Measurements from ENCODE around the gene NLRP7. TPM values are rescaled to one million over a fixed set of nuclear protein-coding genes. Genes with fewer than 3 reads are reported as not detected.
"Not testable (repeated sequence)": the region's sequence is repeated elsewhere in the genome, so short reads cannot be mapped to it uniquely, and the experiment has no call there.

The NLRP7 gene
- polyA plus RNA-seq, 1 donor = not detected

DNA sequence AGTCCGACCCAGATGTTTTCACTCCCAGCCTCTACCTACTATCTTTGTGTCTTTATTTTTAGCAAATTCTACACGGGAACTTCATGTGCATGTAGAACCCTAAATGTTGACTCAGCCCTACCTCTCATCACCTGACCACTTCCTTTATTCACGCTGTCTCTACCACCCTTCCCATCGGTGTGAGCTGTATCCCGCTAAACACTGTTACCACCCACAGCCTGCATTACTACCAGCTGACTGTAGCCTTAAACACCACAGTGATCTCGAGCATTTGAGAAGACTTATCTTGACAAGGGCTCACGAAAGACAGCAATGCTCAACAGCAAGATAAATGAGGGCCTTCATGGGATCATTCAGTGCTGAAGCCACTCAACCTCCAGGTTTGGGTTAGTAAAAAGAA is 26.2 kb downstream of the NLRP7 start:
- H3K4me3 ChIP-seq (ENCODE audit: low read length) = no peak overlapping the region
- no peak overlapping the region for H3K27ac ChIP-seq (ENCODE audit: low read length)
- no peaks in the 10 kb centered on the region for H3K27me3 ChIP-seq (ENCODE audit: control insufficient read depth, insufficient read depth, low read length)
- H3K36me3 ChIP-seq (ENCODE audit: control insufficient read depth, insufficient read depth, low read length) = no peaks in the 10 kb centered on the region
- H3K9me3 ChIP-seq (ENCODE audit: control insufficient read depth, low read depth, low read length) = no peaks in the 10 kb centered on the region
- DNase-seq = no peak
- 80% methylated on average over 1 of the region's 7 CpGs for WGBS (ENCODE audit: insufficient coverage, low lambda C conversion rate)
- no peaks in the 10 kb centered on the region for H3K4me1 ChIP-seq (ENCODE audit: control insufficient read depth, insufficient read depth, low read length)

DNA sequence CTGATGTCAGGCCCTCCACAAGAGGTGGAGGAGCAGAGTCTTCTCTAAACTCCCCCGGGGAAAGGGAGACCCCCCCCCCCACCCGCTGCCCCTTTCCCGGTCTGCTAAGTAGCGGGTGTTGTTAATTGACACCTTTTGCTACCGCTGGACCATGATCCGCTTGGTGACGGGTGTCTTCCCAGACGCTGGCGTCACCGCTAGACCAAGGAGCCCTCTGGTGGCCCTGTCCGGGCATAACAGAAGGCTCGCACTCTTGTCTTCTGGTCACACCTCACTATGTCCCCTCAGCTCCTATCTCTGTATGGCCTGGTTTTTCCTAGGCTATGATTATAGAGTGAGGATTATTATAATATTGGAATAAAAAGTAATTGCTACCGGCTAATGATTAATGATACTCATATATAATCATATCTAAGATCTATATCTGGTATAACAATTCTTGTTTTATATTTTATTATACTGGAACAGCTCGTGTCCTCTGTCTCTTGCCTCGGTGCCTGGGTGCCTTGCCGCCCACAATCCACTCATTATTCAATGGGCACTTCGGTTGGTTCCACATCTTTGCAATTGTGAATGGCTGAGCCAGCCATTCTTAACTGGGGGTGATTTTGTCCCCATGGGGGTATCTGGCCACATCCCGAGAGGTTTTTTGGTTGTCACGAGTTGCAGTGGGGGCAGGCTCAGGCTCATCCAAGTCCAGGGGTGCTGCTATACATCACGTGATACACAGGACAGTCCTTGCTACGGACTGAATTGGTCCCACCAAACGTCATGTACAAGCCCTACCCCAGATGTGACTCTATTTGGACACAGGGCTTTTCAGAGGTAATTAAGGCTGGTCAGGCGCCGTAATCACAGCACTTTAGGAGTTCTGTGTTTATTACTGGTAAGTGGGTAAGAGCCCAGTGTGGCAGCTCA is 27.4 kb downstream of the NLRP7 start:
- not testable (repeated sequence) for H3K36me3 ChIP-seq (ENCODE audit: control insufficient read depth, insufficient read depth, low read length); H3K4me3 ChIP-seq (ENCODE audit: low read length); H3K9me3 ChIP-seq (ENCODE audit: control insufficient read depth, low read depth, low read length); H3K4me1 ChIP-seq (ENCODE audit: control insufficient read depth, insufficient read depth, low read length); H3K27ac ChIP-seq (ENCODE audit: low read length); DNase-seq; H3K27me3 ChIP-seq (ENCODE audit: control insufficient read depth, insufficient read depth, low read length)
- WGBS (ENCODE audit: insufficient coverage, low lambda C conversion rate) = no CpG with 5 or more reads among the region's 24 CpGs

DNA sequence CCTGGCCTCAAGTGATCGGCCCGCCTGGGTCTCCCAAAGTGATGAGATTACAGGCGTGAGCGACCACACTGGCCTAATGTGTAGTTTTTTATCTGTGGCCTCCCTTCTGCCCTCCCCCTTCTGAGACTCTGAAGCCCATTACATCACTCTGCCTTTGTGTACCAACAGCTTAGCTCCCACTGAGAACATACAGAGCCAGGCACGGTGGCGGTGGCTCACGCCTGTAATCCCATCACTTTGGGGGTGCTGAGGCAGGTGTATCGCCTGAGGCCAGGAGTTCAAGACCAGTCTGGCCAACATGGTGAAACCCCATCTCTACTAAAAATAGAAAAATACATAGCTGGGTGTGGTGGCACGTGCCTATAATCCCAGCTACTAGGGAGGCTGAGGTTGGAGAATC is 28.8 kb downstream of the NLRP7 start:
- H3K9me3 ChIP-seq (ENCODE audit: control insufficient read depth, low read depth, low read length) = no peaks in the 10 kb centered on the region
- no CpG with 5 or more reads among the region's 9 CpGs for WGBS (ENCODE audit: insufficient coverage, low lambda C conversion rate)
- H3K4me3 ChIP-seq (ENCODE audit: low read length) = no peak overlapping the region
- H3K27ac ChIP-seq (ENCODE audit: low read length) = no peak overlapping the region
- no peaks in the 10 kb centered on the region for H3K4me1 ChIP-seq (ENCODE audit: control insufficient read depth, insufficient read depth, low read length)
- H3K27me3 ChIP-seq (ENCODE audit: control insufficient read depth, insufficient read depth, low read length) = no peaks in the 10 kb centered on the region
- no peak for DNase-seq
- H3K36me3 ChIP-seq (ENCODE audit: control insufficient read depth, insufficient read depth, low read length) = no peaks in the 10 kb centered on the region

DNA sequence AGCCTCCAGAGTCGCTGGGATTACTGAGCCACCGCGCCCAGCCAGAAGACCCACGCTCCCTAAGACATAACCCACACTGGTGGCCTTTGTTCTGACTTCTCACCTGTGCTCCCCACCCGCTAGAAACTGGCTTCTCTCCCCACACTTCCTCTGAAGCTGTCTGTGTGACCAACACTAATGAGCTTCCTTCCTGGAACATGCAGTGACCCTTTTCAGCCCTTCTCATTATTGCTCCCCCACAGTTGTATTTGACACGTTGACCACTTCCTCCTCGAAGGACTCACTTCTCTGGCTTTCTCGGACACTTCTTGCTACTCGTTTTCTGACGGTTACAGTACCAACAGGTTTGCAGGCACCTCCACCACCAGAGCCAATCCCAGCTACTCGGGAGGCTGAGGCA is 30.5 kb downstream of the NLRP7 start:
- no peak overlapping the region for H3K27ac ChIP-seq (ENCODE audit: low read length)
- H3K4me3 ChIP-seq (ENCODE audit: low read length) = no peak overlapping the region
- WGBS (ENCODE audit: insufficient coverage, low lambda C conversion rate) = 90% methylated on average over 5 of the region's 11 CpGs
- no peaks in the 10 kb centered on the region for H3K27me3 ChIP-seq (ENCODE audit: control insufficient read depth, insufficient read depth, low read length)
- no peaks in the 10 kb centered on the region for H3K36me3 ChIP-seq (ENCODE audit: control insufficient read depth, insufficient read depth, low read length)
- H3K9me3 ChIP-seq (ENCODE audit: control insufficient read depth, low read depth, low read length) = no peaks in the 10 kb centered on the region
- DNase-seq = no peak
- H3K4me1 ChIP-seq (ENCODE audit: control insufficient read depth, insufficient read depth, low read length) = no peaks in the 10 kb centered on the region

DNA sequence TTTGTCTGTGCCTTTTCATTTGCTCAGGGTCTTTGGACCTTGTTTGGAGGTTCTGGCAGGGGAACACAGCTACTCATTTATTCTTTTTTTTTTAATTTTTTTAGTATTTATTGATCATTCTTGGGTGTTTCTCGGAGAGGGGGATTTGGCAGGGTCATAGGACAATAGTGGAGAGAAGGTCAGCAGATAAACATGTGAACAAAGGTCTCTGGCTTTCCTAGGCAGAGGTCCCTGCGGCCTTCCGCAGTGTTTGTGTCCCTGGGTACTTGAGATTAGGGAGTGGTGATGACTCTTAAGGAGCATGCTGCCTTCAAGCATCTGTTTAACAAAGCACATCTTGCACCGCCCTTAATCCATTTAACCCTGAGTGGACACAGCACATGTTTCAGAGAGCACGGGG is 39.4 kb downstream of the NLRP7 start:
- H3K9me3 ChIP-seq (ENCODE audit: control insufficient read depth, low read depth, low read length); DNase-seq; H3K4me1 ChIP-seq (ENCODE audit: control insufficient read depth, insufficient read depth, low read length); H3K27ac ChIP-seq (ENCODE audit: low read length); H3K36me3 ChIP-seq (ENCODE audit: control insufficient read depth, insufficient read depth, low read length); H3K27me3 ChIP-seq (ENCODE audit: control insufficient read depth, insufficient read depth, low read length); H3K4me3 ChIP-seq (ENCODE audit: low read length): not testable (repeated sequence)
- WGBS (ENCODE audit: insufficient coverage, low lambda C conversion rate) = no CpG with 5 or more reads among the region's 5 CpGs

DNA sequence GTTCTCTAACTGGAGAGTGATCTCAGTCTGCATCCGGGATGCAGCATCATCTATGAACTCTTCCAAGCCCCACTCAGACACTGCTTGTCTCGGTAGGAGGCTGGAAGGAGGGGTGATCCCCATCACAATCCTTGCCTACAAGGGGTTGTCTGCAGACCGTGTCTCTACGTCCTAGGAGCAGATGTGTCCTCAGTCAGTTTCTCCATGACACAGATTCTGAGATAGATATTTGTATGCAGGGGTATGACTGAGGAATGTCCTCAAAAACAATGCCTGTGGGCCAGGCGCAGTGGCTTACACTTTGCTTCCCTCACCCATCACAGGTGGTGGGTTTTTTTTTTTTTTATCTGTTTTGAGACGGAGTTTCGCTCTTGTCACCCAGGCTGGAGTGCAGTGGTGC is 40.5 kb downstream of the NLRP7 start:
- Histone ChIP-seq H3K36me3 (ENCODE audit: control insufficient read depth, insufficient read depth, low read length) (no peaks in the 10 kb centered on the region), H3K27ac (ENCODE audit: low read length) (no peak overlapping the region), H3K27me3 (ENCODE audit: control insufficient read depth, insufficient read depth, low read length) (no peaks in the 10 kb centered on the region), H3K4me3 (ENCODE audit: low read length) (no peak overlapping the region), H3K9me3 (ENCODE audit: control insufficient read depth, low read depth, low read length) (no peaks in the 10 kb centered on the region), H3K4me1 (ENCODE audit: control insufficient read depth, insufficient read depth, low read length) (no peaks in the 10 kb centered on the region)
- DNase-seq = no peak
- WGBS (ENCODE audit: insufficient coverage, low lambda C conversion rate) = no CpG with 5 or more reads among the region's 7 CpGs

DNA sequence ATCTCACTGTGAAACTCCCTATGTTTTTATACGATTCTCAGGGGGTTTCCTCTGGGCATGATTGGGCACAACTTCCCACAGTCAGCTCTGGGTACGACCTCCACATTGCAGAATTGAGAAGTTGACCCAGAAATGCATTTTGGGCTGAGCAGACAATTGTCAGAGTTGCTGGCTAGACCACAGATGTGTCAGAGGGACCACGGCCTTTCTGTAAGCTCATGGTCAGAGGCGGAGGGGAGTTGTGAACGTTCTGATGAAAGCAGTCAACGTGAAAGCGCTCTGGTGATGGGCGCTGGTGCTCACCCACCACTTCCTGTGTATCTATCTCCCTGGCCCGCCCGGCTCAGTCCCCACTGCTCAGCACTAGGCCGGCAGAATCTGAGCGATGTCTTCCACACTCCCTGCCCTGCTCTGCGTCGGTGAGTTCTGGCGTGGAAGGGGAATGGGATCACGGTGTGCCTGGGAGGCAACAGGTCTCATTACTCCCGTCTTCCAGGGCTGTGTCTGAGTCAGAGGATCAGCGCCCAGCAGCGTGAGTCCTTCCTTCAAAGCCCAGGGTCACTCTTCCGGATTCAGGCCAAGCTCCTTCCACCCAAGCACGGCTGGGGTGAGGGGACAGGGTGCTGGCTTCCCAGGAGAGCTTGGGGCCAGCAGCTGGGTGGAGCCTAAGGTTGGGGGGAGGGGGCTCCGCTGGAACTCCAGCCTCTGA is 41.4 kb downstream of the NLRP7 start, which contains the start of gene NCR1:
TSS of gene NCR1 (plus strand) at position 346 of the 709 bp plus-strand sequence. CDS start at position 386, 40 bp downstream.
- H3K4me3 ChIP-seq (ENCODE audit: low read length) = no peak within 1 kb of the TSS
- H3K4me1 ChIP-seq (ENCODE audit: control insufficient read depth, insufficient read depth, low read length) = no peaks in the 10 kb centered on the region
- no peak within 1 kb of the TSS for H3K27ac ChIP-seq (ENCODE audit: low read length)
- DNase-seq = no peak
- no peaks in the 10 kb centered on the region for H3K36me3 ChIP-seq (ENCODE audit: control insufficient read depth, insufficient read depth, low read length)
- WGBS (ENCODE audit: insufficient coverage, low lambda C conversion rate) = no CpG with 5 or more reads among the region's 22 CpGs
- H3K27me3 ChIP-seq (ENCODE audit: control insufficient read depth, insufficient read depth, low read length) = no peaks in the 10 kb centered on the region
- H3K9me3 ChIP-seq (ENCODE audit: control insufficient read depth, low read depth, low read length) = no peaks in the 10 kb centered on the region

DNA sequence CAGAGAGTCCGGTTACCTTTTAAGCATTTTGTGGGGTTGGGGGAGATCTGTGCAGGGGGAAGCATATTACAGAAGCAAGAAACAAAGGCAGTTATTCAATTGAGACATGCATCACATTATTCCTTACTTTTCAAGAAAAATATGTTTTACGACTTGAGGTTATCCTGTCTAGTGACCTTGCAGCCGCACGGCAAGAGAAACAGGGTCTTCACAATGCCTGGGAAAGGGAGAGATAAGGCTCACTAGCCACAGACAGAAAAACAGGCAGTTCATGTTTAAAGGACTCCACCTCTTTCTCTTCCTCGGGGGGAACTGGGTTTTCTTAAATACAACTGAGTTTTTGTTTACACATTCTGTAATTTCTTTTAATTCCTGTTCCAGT is 41.9 kb downstream of the NLRP7 start:
- H3K4me3 ChIP-seq (ENCODE audit: low read length) = no peak overlapping the region

DNA sequence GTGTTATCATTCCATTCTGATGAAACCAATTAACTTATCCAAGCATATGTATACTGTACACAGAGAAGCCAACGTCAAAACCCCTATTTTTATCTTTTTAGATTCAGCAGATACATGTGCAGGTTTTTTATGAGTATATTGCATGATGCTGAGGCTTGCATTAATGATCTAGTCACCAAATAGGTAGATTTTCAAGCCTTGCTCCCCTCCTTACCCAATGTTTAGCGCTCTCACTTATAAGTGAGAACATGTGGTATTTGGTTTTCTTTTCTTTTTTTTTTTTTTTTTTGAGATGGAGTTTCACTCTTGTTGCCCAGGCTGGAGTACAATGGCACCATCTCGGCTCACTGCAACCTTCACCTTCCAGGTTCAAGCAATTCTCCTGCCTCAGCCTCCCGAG is 43.1 kb downstream of the NLRP7 start:
- DNase-seq; H3K27ac ChIP-seq (ENCODE audit: low read length); H3K4me3 ChIP-seq (ENCODE audit: low read length); H3K4me1 ChIP-seq (ENCODE audit: control insufficient read depth, insufficient read depth, low read length); H3K9me3 ChIP-seq (ENCODE audit: control insufficient read depth, low read depth, low read length); H3K27me3 ChIP-seq (ENCODE audit: control insufficient read depth, insufficient read depth, low read length); H3K36me3 ChIP-seq (ENCODE audit: control insufficient read depth, insufficient read depth, low read length): not testable (repeated sequence)
- WGBS (ENCODE audit: insufficient coverage, low lambda C conversion rate) = no CpG with 5 or more reads among the region's 4 CpGs

More for the DNA sequence above, 41.9 kb downstream of the NLRP7 start:
- Histone ChIP-seq H3K4me1 (ENCODE audit: control insufficient read depth, insufficient read depth, low read length) (no peaks in the 10 kb centered on the region), H3K9me3 (ENCODE audit: control insufficient read depth, low read depth, low read length) (no peaks in the 10 kb centered on the region), H3K27ac (ENCODE audit: low read length) (no peak overlapping the region), H3K36me3 (ENCODE audit: control insufficient read depth, insufficient read depth, low read length) (no peaks in the 10 kb centered on the region), H3K27me3 (ENCODE audit: control insufficient read depth, insufficient read depth, low read length) (no peaks in the 10 kb centered on the region)
- DNase-seq = no peak
- WGBS (ENCODE audit: insufficient coverage, low lambda C conversion rate) = 57% methylated on average over 2 of the region's 5 CpGs

DNA sequence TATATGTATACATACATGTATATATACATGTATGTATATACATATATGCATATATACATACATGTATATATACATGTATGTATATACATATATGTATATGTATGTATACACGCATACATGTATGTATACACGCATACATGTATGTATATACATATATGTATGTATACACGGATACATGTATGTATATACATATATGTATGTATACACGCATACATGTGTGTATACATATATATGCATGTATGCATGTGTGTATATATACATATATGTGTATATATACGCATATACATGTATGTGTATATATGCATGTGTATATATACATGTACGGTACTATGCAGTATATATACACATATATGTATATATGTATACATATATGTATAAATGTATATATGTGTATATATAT is 44.0 kb downstream of the NLRP7 start:
- DNase-seq = no peak
- H3K27me3 ChIP-seq (ENCODE audit: control insufficient read depth, insufficient read depth, low read length) = no peaks in the 10 kb centered on the region
- H3K9me3 ChIP-seq (ENCODE audit: control insufficient read depth, low read depth, low read length) = no peaks in the 10 kb centered on the region
- no peaks in the 10 kb centered on the region for H3K4me1 ChIP-seq (ENCODE audit: control insufficient read depth, insufficient read depth, low read length)
- no peaks in the 10 kb centered on the region for H3K36me3 ChIP-seq (ENCODE audit: control insufficient read depth, insufficient read depth, low read length)
- no peak overlapping the region for H3K27ac ChIP-seq (ENCODE audit: low read length)
- no CpG with 5 or more reads among the region's 6 CpGs for WGBS (ENCODE audit: insufficient coverage, low lambda C conversion rate)
- no peak overlapping the region for H3K4me3 ChIP-seq (ENCODE audit: low read length)
